Measurements from ENCODE around the gene UNKL.

The UNKL gene

DNA sequence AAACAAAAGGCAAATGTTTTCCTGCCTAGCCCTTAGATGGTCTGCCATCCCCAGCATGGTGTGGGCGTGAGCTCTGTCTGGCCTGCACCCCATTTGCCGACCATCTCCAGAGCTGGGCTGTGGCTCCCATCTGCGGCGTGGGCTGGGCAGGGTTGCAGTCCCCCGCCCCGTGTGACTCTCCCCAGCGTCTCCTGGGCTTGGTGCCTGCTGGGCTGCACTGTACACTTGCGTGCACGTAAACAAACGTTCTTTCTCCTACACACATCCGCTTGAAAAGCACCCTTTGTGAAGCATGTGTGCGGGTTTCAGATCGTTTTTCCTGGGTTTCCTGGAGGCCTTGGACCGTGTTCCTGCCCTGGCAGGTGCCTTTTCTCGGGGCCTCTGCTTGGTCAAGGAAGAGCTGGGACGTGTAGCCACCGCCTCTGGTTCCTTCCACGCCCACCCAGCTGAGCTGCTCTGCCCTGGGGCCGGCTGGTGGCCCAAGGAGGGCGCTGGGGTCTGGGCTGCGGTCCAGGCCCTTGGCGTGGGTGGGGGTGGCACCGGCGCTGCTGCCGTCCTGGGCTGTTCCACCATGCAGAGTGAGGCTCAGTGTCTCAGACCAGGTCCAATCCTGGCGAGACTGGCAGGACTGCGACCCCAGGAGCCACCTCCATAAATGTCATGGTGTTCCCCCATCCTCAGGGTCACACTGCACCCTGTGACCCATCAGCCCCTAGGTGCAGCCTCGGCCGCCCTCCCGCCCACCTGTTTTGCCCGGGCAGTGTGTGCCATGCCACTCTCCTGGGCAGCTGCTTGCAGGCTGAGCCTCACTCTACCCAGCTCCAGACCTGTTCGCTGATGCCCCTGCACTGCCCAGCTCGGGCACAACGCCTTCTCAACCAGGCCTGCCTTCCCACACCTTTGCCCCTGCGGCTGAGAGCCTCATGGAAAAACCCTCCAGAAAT lies 90.9 kb downstream of the UNKL start:
- DNase-seq (ENCODE audit: low read depth) = no peak

DNA sequence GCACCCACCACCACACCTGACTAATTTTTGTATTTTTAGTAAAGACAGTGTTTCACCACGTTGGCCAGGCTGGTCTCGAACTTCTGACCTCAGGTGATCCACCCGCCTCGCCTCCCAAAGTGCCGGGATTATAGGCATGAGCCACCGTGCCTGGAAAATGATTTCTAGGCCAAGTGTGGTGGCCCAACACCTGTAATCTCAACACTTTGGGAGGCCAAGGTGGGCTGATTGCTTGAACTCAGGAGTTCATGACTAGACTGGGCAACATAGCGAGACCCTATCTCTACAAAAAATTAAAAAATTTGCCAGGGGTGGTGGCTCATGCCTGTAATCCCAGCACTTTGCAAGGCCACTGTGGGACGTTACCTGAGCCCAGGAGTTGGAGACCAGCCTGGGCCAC lies 92.1 kb downstream of the UNKL start:
- DNase-seq (ENCODE audit: low read depth) = no peak

DNA sequence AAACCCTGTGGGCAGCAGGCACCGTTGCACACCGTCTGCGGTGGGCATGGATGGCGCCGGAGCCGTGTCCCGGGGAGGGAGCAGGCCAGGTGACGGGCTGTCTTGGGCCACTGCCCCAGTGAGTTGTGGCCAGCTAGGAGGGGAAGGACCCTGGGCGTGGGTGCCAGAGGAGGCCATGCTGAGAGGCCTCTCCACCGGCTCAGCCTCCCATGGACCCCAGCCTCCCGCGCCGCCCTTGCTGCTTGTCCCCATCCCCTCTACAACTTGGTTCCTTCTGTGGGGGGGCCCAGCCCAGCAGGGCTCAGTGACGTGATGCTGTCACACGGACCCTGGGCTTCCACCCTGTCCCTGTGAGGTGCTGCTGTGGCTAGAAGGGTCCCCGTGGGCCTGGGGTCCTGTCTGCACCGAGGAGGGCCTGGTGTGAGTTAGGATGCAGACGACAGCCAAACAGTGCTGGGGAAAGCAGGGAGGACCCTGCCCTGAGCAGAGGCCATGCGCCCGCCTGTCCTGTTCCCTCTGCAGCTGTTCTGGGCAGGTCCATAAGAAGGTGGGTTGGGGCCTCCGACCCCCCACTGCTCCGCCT lies 93.8 kb downstream of the UNKL start:
- DNase-seq (ENCODE audit: low read depth) = no peak

DNA sequence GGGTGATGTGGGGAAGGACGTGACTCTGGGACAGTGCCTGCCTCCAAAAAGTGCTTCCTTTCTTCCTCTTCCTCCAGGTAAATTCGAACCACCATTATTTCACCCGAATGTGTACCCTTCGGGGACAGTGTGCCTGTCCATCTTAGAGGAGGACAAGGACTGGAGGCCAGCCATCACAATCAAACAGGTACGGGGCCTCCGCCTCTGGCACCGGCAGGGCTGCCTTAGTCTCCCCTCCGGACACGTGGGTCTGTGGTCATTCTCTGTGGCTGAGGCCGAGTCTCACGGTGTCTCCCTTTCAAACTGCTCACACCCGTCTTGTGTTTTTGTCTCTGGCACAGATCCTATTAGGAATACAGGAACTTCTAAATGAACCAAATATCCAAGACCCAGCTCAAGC lies 94.4 kb downstream of the UNKL start:
- no peak for DNase-seq (ENCODE audit: low read depth)

DNA sequence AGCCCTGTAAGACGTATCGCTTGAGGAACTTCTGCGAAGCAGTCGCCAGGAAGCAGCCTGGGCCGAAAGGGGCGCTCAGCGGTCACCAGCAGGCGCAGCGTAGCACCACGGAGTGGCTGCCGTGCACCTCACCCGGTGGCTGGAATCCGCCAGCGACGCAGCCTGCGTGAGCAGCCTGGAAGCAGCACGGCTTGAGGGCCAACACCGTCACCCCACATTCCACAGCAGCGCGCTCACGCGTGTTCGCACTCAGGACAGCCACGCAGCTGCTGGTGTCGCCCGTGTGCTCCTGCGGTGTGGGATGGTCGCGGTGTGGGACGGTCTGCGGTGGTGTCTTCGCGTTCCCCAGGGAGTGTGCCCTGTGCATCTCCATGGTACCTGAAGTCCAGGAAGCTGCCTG lies 95.5 kb downstream of the UNKL start:
- DNase-seq (ENCODE audit: low read depth) = no peak

DNA sequence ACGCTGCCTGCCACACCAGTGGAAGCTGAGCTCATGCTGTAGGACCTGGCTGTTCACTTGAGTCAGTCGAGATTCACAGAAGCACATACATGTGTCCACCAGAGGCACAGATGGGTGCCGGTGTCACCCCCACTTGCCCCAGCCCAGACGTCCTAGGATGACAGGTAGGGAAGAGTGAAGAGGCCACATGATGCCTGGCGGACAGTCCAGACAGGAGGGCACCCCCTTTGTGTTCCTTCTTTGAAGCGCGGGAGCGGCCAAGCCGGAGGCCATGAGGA lies 96.3 kb downstream of the UNKL start:
- no peak for DNase-seq (ENCODE audit: low read depth)

DNA sequence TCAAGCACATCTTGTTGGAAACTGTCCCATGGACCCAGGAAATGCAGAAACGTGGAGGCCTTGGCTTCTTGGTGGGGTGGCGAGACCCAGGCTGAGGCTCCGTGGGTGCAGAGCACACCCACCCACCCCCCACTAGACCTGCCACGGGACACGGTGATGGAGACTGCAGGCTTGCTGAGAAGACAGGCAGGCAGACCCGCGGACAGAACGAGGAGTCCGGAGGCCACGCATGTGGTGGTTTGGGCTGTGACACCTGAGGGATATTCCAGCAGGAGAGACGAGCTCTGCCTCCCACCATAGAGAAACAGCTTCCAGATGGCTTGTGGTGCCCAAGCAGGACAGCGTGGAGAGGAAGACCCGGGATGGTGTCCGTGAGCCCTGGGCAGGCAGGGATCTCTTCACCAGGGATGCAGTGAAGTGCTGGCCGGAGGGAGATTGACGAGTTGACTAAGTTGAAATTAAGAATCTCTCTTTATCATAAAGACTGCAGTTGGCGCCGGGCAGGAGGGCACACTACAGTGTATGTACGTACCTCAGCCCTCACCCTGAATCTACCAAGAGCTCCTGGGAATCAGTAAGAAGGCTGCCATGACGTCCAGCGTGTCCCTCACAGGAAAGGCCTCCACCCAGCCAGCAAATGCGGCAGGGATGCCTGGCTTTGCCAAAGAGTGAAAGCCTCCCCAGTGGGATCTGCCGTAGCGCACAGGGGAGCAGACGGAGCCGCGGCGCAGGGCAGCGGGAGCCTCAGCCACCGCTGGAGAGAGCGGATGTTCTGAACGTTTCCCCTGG lies 96.8 kb downstream of the UNKL start:
- DNase-seq (ENCODE audit: low read depth) = no peak

DNA sequence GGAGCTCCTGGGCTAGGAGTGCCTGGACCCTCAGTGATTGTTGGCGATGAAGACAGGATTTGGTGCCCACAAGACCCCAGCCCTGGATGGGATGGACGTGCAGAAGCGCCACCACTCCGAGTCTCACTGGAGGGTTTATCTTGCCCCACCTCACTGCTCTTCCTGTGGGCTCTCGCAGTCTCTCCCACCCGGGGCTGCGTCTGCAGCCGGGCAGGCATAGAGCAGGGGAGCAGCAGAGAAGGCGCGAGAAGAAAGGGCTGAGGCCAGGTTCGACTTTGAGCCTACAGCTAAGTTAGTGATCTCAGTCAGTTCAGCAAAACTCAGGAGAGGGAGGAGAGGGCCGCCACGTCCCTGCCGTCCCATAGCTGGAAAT lies 98.5 kb downstream of the UNKL start:
- no peak for DNase-seq (ENCODE audit: low read depth)

DNA sequence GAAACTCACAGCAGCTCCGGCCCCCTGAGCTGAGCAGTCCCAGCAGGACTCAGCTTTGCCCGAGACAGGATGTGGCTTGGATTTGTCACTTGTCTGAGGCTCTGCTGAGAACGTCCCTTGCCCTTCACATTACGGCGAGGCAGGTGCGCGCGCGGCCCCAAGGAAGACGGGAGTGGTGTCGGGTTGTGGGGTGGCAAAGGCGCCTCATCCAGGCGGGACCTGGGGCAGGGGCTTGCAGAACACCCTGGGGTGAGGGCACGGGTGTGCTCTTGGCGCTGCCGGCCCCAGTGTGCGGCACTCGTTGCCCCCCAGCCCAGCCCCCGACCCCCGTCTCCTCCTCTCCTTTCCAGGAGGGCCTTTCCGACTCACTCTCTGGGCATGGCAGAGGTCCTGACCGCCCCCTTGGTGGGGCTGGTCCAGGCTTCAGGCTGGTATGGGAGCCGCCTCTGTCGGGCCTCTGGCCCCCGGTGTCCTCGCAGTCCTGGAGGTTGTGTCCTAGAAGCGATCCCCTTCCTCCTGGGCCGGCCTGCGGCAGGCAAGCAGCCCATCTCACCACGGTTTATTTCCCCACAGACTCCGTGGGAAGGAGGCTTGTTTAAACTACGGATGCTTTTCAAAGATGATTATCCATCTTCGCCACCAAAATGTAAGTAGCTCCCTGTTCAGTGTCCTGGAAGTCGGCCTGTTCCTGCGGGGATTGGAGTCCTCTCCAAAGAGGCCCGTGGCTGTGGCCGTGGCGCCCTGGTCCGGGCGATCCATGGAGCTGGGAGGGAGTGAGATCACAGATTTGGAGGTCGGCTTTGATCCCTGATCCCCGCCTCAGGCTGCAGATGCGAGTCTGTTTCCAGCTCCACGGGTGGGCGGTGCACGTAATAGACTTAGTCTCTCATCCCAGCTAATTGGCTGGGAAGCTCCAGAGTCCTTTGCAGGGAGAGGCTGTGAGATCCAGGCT lies 99.1 kb downstream of the UNKL start:
- no peak for DNase-seq (ENCODE audit: low read depth)

DNA sequence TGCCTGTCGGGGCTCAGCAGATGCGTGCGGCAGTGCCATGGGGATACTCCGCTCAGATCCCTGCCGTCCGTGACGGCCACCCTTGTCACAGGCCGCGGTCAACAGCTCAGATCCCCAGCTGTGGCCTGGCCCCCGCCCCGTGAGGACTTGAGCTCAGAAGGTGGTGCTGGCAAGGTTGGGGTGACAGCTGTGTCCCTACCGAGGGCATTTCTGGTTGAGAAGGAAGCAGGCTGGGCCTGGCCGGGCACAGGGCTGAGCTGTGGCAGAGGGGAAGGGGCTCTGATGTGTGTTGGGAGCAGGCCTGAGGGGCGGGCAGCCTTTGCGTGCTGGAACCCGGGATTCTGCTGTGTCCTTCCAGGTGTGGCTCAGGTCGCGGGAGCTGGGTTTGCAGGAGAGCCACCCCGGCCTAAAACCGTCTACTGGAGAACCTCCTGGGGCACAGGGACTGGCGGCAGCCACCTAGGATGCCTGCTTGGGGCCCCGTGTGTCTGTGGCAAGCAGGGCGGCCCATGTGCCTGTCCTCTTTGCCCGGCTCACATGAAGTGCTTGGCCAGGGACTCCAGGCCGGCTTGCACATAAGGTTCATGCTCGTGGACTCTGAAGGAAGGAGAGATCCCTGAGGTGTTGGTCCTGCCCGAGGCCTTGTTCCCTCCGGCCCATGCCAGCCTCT lies 100.0 kb downstream of the UNKL start:
- no peak for DNase-seq (ENCODE audit: low read depth)

DNA sequence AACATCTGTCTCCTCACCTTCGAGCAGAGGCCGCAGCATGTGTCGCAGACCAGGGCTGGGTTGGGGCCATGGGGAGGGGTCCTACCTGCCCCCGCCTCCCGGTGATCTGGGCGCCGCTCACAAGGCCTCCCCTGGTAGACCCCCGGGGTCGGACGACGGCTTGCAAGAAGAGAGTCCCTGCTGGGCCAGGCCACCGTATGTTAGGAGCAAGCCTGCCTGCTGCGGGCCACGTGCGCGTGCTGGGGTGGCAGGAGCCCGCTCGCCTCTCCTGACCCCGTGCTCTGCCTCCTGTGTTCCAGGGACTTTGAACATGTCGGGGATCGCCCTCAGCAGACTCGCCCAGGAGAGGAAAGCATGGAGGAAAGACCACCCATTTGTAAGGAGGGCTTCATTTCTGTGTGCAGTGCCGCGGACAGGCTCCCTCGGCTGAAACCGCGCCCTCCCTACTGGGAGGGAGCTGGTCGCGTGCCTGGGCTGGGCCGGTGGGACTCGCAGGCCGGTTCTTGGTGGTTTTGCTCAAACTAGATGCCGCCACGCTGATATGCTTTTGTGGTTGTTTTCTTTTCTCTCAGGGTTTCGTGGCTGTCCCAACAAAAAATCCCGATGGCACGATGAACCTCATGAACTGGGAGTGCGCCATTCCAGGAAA lies 100.7 kb downstream of the UNKL start:
- DNase-seq (ENCODE audit: low read depth) = no peak
